CD8-positive, alpha-beta memory T cell (primary cell): ENCODE measurements around the gene SH2B3. TPM values are rescaled to one million over a fixed set of nuclear protein-coding genes. Genes with fewer than 3 reads are reported as not detected.

ENCODE experiments used
- CTCF ChIA-PET: fragments of 350-600 bp; sonication (Branson Sonifier 250); formaldehyde crosslinking; loops from one replicate; lab custom pipeline; 2021; ENCODE audit warnings: antibody characterized with exemption; lab: Charles Lee
- POLR2A ChIA-PET: fragments of 350-600 bp; sonication (Branson Sonifier 250); formaldehyde crosslinking; loops from one replicate; lab custom pipeline; 2021; ENCODE audit warnings: antibody characterized with exemption; lab: Charles Lee
- DNase-seq, 5 donors: peaks; one replicate each; pipeline versions ENCODE4 v3.0.0 to v3.0.0-alpha.2; 2020 to 2022; ENCODE audit warnings: mixed read lengths in 1 of 5
- H3K27ac ChIP-seq: one replicate; pipeline ENCODE4 v1.7.0; 2013; ENCODE audit warnings: low read depth, mild to moderate bottlenecking, low read length, moderate library complexity
- H3K27me3 ChIP-seq: 2 replicates; pipeline ENCODE4 v1.7.0; 2013; ENCODE audit warnings: low read length, mild to moderate bottlenecking; ENCODE audit not compliant: insufficient read depth, poor library complexity, severe bottlenecking
- H3K36me3 ChIP-seq: 2 replicates; pipeline ENCODE4 v1.7.0; 2013; ENCODE audit warnings: mild to moderate bottlenecking, low read length, moderate library complexity; ENCODE audit not compliant: insufficient read depth
- H3K4me1 ChIP-seq: 2 replicates; pipeline ENCODE4 v1.7.0; 2013; ENCODE audit warnings: mild to moderate bottlenecking, low read length, moderate library complexity; ENCODE audit not compliant: insufficient read depth
- H3K4me3 ChIP-seq: 2 replicates; pipeline ENCODE4 v1.7.0; 2013; ENCODE audit warnings: mild to moderate bottlenecking, low read length
- H3K9me3 ChIP-seq: 2 replicates; pipeline ENCODE4 v1.7.0; 2013; ENCODE audit warnings: mild to moderate bottlenecking, low read length
- H3K27ac Mint-ChIP-seq, 8 donors: one replicate each; pipeline ENCODE4 v1.8.0; 2020 to 2021; ENCODE audit warnings: mixed read lengths in 8 of 8, mild to moderate bottlenecking in 6 of 8, inconsistent platforms in 3 of 8, moderate library complexity in 3 of 8
- H3K27me3 Mint-ChIP-seq, 2 donors: one replicate each; pipeline ENCODE4 v1.8.0; 2020 to 2021; ENCODE audit warnings: mixed read lengths in 2 of 2, mild to moderate bottlenecking in 1 of 2, moderate library complexity in 1 of 2
- H3K36me3 Mint-ChIP-seq, 3 donors: one replicate each; pipeline ENCODE4 v1.8.0; 2020 to 2021; ENCODE audit warnings: mixed read lengths in 3 of 3, inconsistent platforms in 1 of 3, mild to moderate bottlenecking in 1 of 3
- H3K4me1 Mint-ChIP-seq, 3 donors: one replicate each; pipeline ENCODE4 v1.8.0; 2020 to 2021; ENCODE audit warnings: mixed read lengths in 3 of 3, inconsistent platforms in 1 of 3, mild to moderate bottlenecking in 1 of 3
- H3K4me3 Mint-ChIP-seq, 7 donors: one replicate each; pipeline ENCODE4 v1.8.0; 2020 to 2021; ENCODE audit warnings: mixed read lengths in 7 of 7, mild to moderate bottlenecking in 6 of 7, moderate library complexity in 4 of 7, inconsistent platforms in 2 of 7
- H3K9me3 Mint-ChIP-seq, 5 donors: one replicate each; pipeline ENCODE4 v1.8.0; 2020 to 2022; ENCODE audit warnings: mixed read lengths in 5 of 5, mild to moderate bottlenecking in 3 of 5, moderate library complexity in 2 of 5, inconsistent platforms in 1 of 5
- polyA plus RNA-seq: library from polyadenylated mRNA; unstranded; fragments of 300-500 nt; fragmentation: Illumina TruSeq; gene quantifications from one replicate; pipeline ENCODE4 v1.2.3, GENCODE V29; 2021
- total RNA-seq, 2 experiments: library from RNA; stranded (reverse); gene quantifications; one replicate each; pipeline ENCODE4 v1.2.3, GENCODE V29; 2021

Gene SH2B3
- total and polyA plus RNA-seq, 3 experiments from 2014 or later = 11.1 to 48.9 (median 46.8) TPM

DNA sequence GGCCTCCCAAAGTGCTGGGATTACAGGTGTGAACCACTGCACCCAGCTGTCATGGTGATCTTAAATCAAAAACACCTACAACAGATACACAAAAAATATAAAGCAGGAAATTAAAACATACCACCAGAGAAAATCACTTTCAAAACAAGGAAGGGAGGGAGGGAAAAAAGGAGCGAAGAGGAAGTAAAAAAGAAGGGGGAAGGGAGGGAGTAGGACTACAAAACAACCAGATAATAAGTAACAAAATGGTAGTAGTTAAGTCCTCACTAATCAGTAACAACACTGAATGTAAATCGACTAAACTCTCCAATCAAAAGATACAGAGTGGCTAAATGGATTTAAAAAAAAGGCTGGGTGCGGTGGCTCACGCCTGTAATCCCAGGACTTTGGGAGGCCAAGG lies 89.0 kb downstream of the SH2B3 start:
- no peak overlapping the region for H3K4me3 Mint-ChIP-seq
- no peaks in the 10 kb centered on the region for H3K27me3 Mint-ChIP-seq
- peaks cover 0 to 70% (median 6%) of the 10 kb centered on the region in 3 donors for H3K36me3 Mint-ChIP-seq
- ChIA-PET POLR2A (no interaction called here), CTCF (no interaction called here)
- no peak overlapping the region for H3K4me3 ChIP-seq
- H3K4me1 Mint-ChIP-seq = peaks cover 0 to 5% (median 1%) of the 10 kb centered on the region in 3 donors
- no peak for DNase-seq
- no peak overlapping the region for H3K27ac ChIP-seq
- H3K9me3 ChIP-seq = no peaks in the 10 kb centered on the region
- peak overlapping the region in 1 of 8 donors; percentile 31 for H3K27ac Mint-ChIP-seq
- no peaks in the 10 kb centered on the region for H3K27me3 ChIP-seq
- no peaks in the 10 kb centered on the region for H3K4me1 ChIP-seq
- no peaks in the 10 kb centered on the region for H3K9me3 Mint-ChIP-seq
- H3K36me3 ChIP-seq = no peaks in the 10 kb centered on the region

Other genes with a start within 250 kb of the SH2B3 start
- gene PHETA1, start 36.8 kb upstream of the SH2B3 start, total RNA-seq = 1 to 10 TPM; 3.8 to 3.9 TPM
- gene PHETA1, start 36.8 kb upstream of the SH2B3 start, polyA plus RNA-seq = 1.8 TPM
- 10 to 100 TPM; 39.9 to 44.9 TPM for gene ATXN2, start 193.4 kb downstream of the SH2B3 start, total RNA-seq
- gene ATXN2, start 193.4 kb downstream of the SH2B3 start, polyA plus RNA-seq = 27.7 TPM